BLaER1 treated with 17β-estradiol and CSF1 and Interleukin-3, amounts not matched to agents 10 nM and 100 nM (cell line): ENCODE measurements around the gene IST1.

Experiments used
- H3K27ac ChIP-seq, 11 experiments: shearing (Covaris generic); formaldehyde crosslinking; 2 replicates each; pipeline ENCODE4 v1.8.1; 2022
- H3K27me3 ChIP-seq, 11 experiments: shearing (Covaris generic); formaldehyde crosslinking; 2 replicates each; pipeline ENCODE4 v1.8.1; 2022
- H3K36me3 ChIP-seq, 11 experiments: shearing (Covaris generic); formaldehyde crosslinking; 2 replicates each; pipeline ENCODE4 v1.8.1; 2022
- H3K4me1 ChIP-seq, 10 experiments: shearing (Covaris generic); formaldehyde crosslinking; 2 replicates each; pipeline ENCODE4 v1.8.1; 2022
- H3K4me2 ChIP-seq, 11 experiments: shearing (Covaris generic); formaldehyde crosslinking; 2 replicates each; pipeline ENCODE4 v1.8.1; 2022
- H3K4me3 ChIP-seq, 10 experiments: shearing (Covaris generic); formaldehyde crosslinking; 2 replicates each; pipeline ENCODE4 v1.8.1; 2022
- H3K9ac ChIP-seq, 11 experiments: shearing (Covaris generic); formaldehyde crosslinking; 2 replicates each; pipeline ENCODE4 v1.8.1; 2022
- H3K9me3 ChIP-seq, 11 experiments: shearing (Covaris generic); formaldehyde crosslinking; replicated peaks in 1 of 11; 2 replicates each; pipeline ENCODE4 v1.8.1; 2022
- H4K20me1 ChIP-seq, 11 experiments: shearing (Covaris generic); formaldehyde crosslinking; 2 replicates each; pipeline ENCODE4 v1.8.1; 2022
- Cebpa-rat ChIP-seq, 11 experiments: shearing (Covaris generic); IDR thresholded peaks; 2 replicates each; pipeline ENCODE4 v1.8.1; 2022

The IST1 gene

GRCh38 chr16:71869089-71869488 is 26.2 kb upstream of the IST1 start:
- H4K20me1 ChIP-seq, result peaks cover 0 to 11% (median 0%) of the 10 kb centered on the region in 11 experiments; a peak in 4 of 22 replicates
- no peak overlapping the region for H3K4me3 ChIP-seq
- peaks cover 36 to 89% (median 81%) of the 10 kb centered on the region in 11 experiments for H3K36me3 ChIP-seq
- H3K9me3 ChIP-seq, result no peaks in the 10 kb centered on the region
- no peak for TF ChIP-seq Cebpa-rat (IDR thresholded peaks at IDR 0.05)
- H3K4me2 ChIP-seq, result no peak overlapping the region
- no peak overlapping the region for H3K9ac ChIP-seq
- H3K27me3 ChIP-seq, result no peaks in the 10 kb centered on the region
- peaks cover 0 to 6% (median 0%) of the 10 kb centered on the region in 10 experiments; a peak in 1 of 20 replicates for H3K4me1 ChIP-seq
- no peak overlapping the region for H3K27ac ChIP-seq

- Histone ChIP-seq H3K36me3 (peaks cover 34 to 89% (median 78%) of the 10 kb centered on the region in 11 experiments), H3K4me2 (no peak overlapping the region), H3K4me1 (peaks cover 0 to 6% (median 0%) of the 10 kb centered on the region in 10 experiments; a peak in 1 of 20 replicates), H3K4me3 (no peak overlapping the region), H3K9me3 (no peaks in the 10 kb centered on the region), H3K27ac (no peak overlapping the region), H3K9ac (no peak overlapping the region), H4K20me1 (peaks cover 0 to 11% (median 0%) of the 10 kb centered on the region in 11 experiments; a peak in 4 of 22 replicates), H3K27me3 (no peaks in the 10 kb centered on the region)
- TF ChIP-seq Cebpa-rat (IDR thresholded peaks at IDR 0.05), result no peak
These were observed 24.5 kb upstream of the IST1 start for GRCh38 chr16:71870818-71871217.

GRCh38 chr16:71873199-71873598 is 22.1 kb upstream of the IST1 start:
- TF ChIP-seq Cebpa-rat (IDR thresholded peaks at IDR 0.05), result no peak
- H3K9ac ChIP-seq, result no peak overlapping the region
- no peaks in the 10 kb centered on the region for H3K27me3 ChIP-seq
- no peaks in the 10 kb centered on the region for H3K9me3 ChIP-seq
- no peak overlapping the region for H3K4me2 ChIP-seq
- peaks cover 0 to 8% (median 0%) of the 10 kb centered on the region in 11 experiments; a peak in 4 of 22 replicates for H4K20me1 ChIP-seq
- peaks cover 0 to 6% (median 0%) of the 10 kb centered on the region in 10 experiments; a peak in 1 of 20 replicates for H3K4me1 ChIP-seq
- H3K4me3 ChIP-seq, result no peak overlapping the region
- no peak overlapping the region for H3K27ac ChIP-seq
- peaks cover 36 to 88% (median 77%) of the 10 kb centered on the region in 11 experiments for H3K36me3 ChIP-seq

- Histone ChIP-seq H3K4me1 (peaks cover 42 to 48% (median 45%) of the 10 kb centered on the region in 10 experiments), H3K36me3 (peaks cover 40 to 58% (median 54%) of the 10 kb centered on the region in 11 experiments), H3K27me3 (no peaks in the 10 kb centered on the region), H4K20me1 (peaks cover 0 to 26% (median 15%) of the 10 kb centered on the region in 11 experiments; a peak in 11 of 22 replicates), H3K4me3 (no peak overlapping the region), H3K4me2 (peak overlapping the region in 8 of 11 experiments; percentile 88 to 96 (median 94); a peak in 10 of 22 replicates), H3K27ac (peak overlapping the region in 2 of 11 experiments; percentile 72 to 78; a peak in 1 of 22 replicates), H3K9ac (peak overlapping the region in 2 of 11 experiments; percentile 13 to 71; a peak in 2 of 22 replicates), H3K9me3 (no peaks in the 10 kb centered on the region)
- TF ChIP-seq Cebpa-rat (IDR thresholded peaks at IDR 0.05), result no peak
These were observed 16.4 kb upstream of the IST1 start for GRCh38 chr16:71878911-71879310.

GRCh38 chr16:71880176-71880575 is 15.2 kb upstream of the IST1 start:
- H3K4me2 ChIP-seq, result peak overlapping the region; percentile 88 to 98 (median 92)
- peak overlapping the region in 9 of 11 experiments; percentile 27 to 73 (median 56); a peak in 17 of 22 replicates for H3K9ac ChIP-seq
- H3K4me1 ChIP-seq, result peaks cover 49 to 58% (median 52%) of the 10 kb centered on the region in 10 experiments
- peak overlapping the region in 9 of 11 experiments; percentile 49 to 78 (median 72); a peak in 18 of 22 replicates for H3K27ac ChIP-seq
- H3K9me3 ChIP-seq, result no peaks in the 10 kb centered on the region
- peaks cover 0 to 31% (median 15%) of the 10 kb centered on the region in 11 experiments; a peak in 11 of 22 replicates for H4K20me1 ChIP-seq
- no peaks in the 10 kb centered on the region for H3K27me3 ChIP-seq
- peaks cover 32 to 45% (median 43%) of the 10 kb centered on the region in 11 experiments for H3K36me3 ChIP-seq
- peak overlapping the region in 8 of 10 experiments; percentile 20 to 96 (median 47); a peak in 8 of 20 replicates for H3K4me3 ChIP-seq
- no peak for TF ChIP-seq Cebpa-rat (IDR thresholded peaks at IDR 0.05)

GRCh38 chr16:71882505-71883167 is 12.7 kb upstream of the IST1 start:
- H3K4me1 ChIP-seq, result peaks cover 53 to 61% (median 57%) of the 10 kb centered on the region in 10 experiments
- peak overlapping the region; percentile 88 to 98 (median 92) for H3K4me2 ChIP-seq
- peaks cover 12 to 21% (median 19%) of the 10 kb centered on the region in 11 experiments; a peak in 20 of 22 replicates for H3K36me3 ChIP-seq
- H4K20me1 ChIP-seq, result peaks cover 0 to 32% (median 15%) of the 10 kb centered on the region in 11 experiments; a peak in 10 of 22 replicates
- H3K4me3 ChIP-seq, result peak overlapping the region; percentile 89 to 97 (median 94)
- peak overlapping the region in 10 of 11 experiments; percentile 89 to 99 (median 96); a peak in 19 of 22 replicates for H3K27ac ChIP-seq
- peak overlapping the region; percentile 90 to 99 (median 96); a peak in 21 of 22 replicates for H3K9ac ChIP-seq
- H3K27me3 ChIP-seq, result no peaks in the 10 kb centered on the region
- TF ChIP-seq Cebpa-rat (IDR thresholded peaks at IDR 0.05), result no peak
- H3K9me3 ChIP-seq, result no peaks in the 10 kb centered on the region

GRCh38 chr16:71883168-71883848 is 12.0 kb upstream of the IST1 start:
- Histone ChIP-seq H3K27ac (peak overlapping the region; percentile 81 to 99 (median 95)), H3K4me1 (peaks cover 53 to 61% (median 57%) of the 10 kb centered on the region in 10 experiments), H3K4me2 (peak overlapping the region; percentile 88 to 98 (median 92)), H4K20me1 (peaks cover 0 to 32% (median 15%) of the 10 kb centered on the region in 11 experiments; a peak in 10 of 22 replicates), H3K4me3 (peak overlapping the region; percentile 89 to 97 (median 94)), H3K9ac (peak overlapping the region; percentile 90 to 99 (median 96)), H3K36me3 (peaks cover 8 to 16% (median 14%) of the 10 kb centered on the region in 11 experiments; a peak in 20 of 22 replicates), H3K9me3 (no peaks in the 10 kb centered on the region), H3K27me3 (no peaks in the 10 kb centered on the region)
- no peak for TF ChIP-seq Cebpa-rat (IDR thresholded peaks at IDR 0.05)

GRCh38 chr16:71883849-71884638 is 11.3 kb upstream of the IST1 start, which contains the start of gene ZNF821:
ZNF821 (minus strand) TSS chr16:71884182; CDS start chr16:71879946, 4,236 bp downstream.
- H3K9ac ChIP-seq, result peak within 1 kb of the TSS; percentile 90 to 99 (median 96)
- peaks cover 52 to 57% (median 55%) of the 10 kb centered on the region in 10 experiments for H3K4me1 ChIP-seq
- peak within 1 kb of the TSS; percentile 88 to 98 (median 92) for H3K4me2 ChIP-seq
- H4K20me1 ChIP-seq, result peaks cover 0 to 32% (median 15%) of the 10 kb centered on the region in 11 experiments; a peak in 10 of 22 replicates
- TF ChIP-seq Cebpa-rat (IDR thresholded peaks at IDR 0.05), result no peak
- peak within 1 kb of the TSS; percentile 81 to 99 (median 95) for H3K27ac ChIP-seq
- H3K4me3 ChIP-seq, result peak within 1 kb of the TSS; percentile 89 to 97 (median 94)
- H3K9me3 ChIP-seq, result no peaks in the 10 kb centered on the region
- H3K27me3 ChIP-seq, result no peaks in the 10 kb centered on the region
- H3K36me3 ChIP-seq, result peaks cover 1 to 9% (median 7%) of the 10 kb centered on the region in 11 experiments; a peak in 16 of 22 replicates
